NOMO-1 treated with dmso at 0.1 percent for 144 hours (cell line): ENCODE measurements around the gene ZSCAN4.

Source experiments
- DNase-seq: peaks from one replicate; lab custom pipeline; 2025; ENCODE audit not compliant: unreplicated experiment; lab: John Stamatoyannopoulos, UW

The ZSCAN4 gene

GRCh38 chr19:57668635-57669034 is at the start of gene ZSCAN4:
Gene ZSCAN4 (plus strand): TSS chr19:57668935. CDS start chr19:57676146, 7,211 bp downstream.
- no peak for DNase-seq

- no peak for DNase-seq
These were observed 47.9 kb upstream of the ZSCAN4 start for GRCh38 chr19:57620673-57621348.

GRCh38 chr19:57623091-57623490 is 45.6 kb upstream of the ZSCAN4 start:
- DNase-seq = no peak

GRCh38 chr19:57632987-57633831 is 35.5 kb upstream of the ZSCAN4 start, which contains the start of gene ZNF211:
Gene ZNF211 (plus strand): TSS chr19:57633168. CDS start chr19:57633347, 179 bp downstream.
- peak; percentile 93 for DNase-seq

- no peak for DNase-seq
These were observed 35.0 kb upstream of the ZSCAN4 start for GRCh38 chr19:57633832-57634131.

GRCh38 chr19:57637379-57637778 is 31.4 kb upstream of the ZSCAN4 start:
- DNase-seq = no peak

- DNase-seq = no peak
These were observed 27.0 kb upstream of the ZSCAN4 start for GRCh38 chr19:57641715-57642234.

- DNase-seq = no peak
These were observed 26.2 kb upstream of the ZSCAN4 start for GRCh38 chr19:57642396-57643046.

- no peak for DNase-seq
These were observed 25.0 kb upstream of the ZSCAN4 start for GRCh38 chr19:57643734-57644133.

GRCh38 chr19:57648331-57649003 is 20.3 kb upstream of the ZSCAN4 start:
- DNase-seq = no peak

- DNase-seq = no peak
These were observed 17.1 kb upstream of the ZSCAN4 start for GRCh38 chr19:57651654-57651996.

GRCh38 chr19:57653689-57654088 is 15.0 kb upstream of the ZSCAN4 start:
- DNase-seq = no peak

- no peak for DNase-seq
These were observed 13.3 kb upstream of the ZSCAN4 start for GRCh38 chr19:57655443-57655842.

GRCh38 chr19:57656346-57656745 is 12.4 kb upstream of the ZSCAN4 start:
- DNase-seq = no peak

GRCh38 chr19:57664269-57665127 is 4.2 kb upstream of the ZSCAN4 start:
- DNase-seq = no peak

GRCh38 chr19:57665261-57665806 is 3.4 kb upstream of the ZSCAN4 start:
- no peak for DNase-seq

GRCh38 chr19:57667228-57667627 is 1.5 kb upstream of the ZSCAN4 start:
- DNase-seq = no peak

- DNase-seq = no peak
These were observed 2.6 kb downstream of the ZSCAN4 start for GRCh38 chr19:57671124-57671895.

- no peak for DNase-seq
These were observed 3.7 kb downstream of the ZSCAN4 start for GRCh38 chr19:57672466-57672865.
